Natural killer cell (primary cell): ENCODE measurements around the gene PYGM. TPM values are rescaled to one million over a fixed set of nuclear protein-coding genes. Genes with fewer than 3 reads are reported as not detected.

ENCODE experiments used
- ATAC-seq, 3 donors: fragments of 150-1000 bp in 2 of 3; fragments of 200-7000 bp in 1 of 3; cut with Tn5 transposase; 1 replicate in 1 of 3; 2 replicates in 2 of 3; pipeline ENCODE4 v1.10.0; 2021; ENCODE audit warnings: mild to moderate bottlenecking in 2 of 3, moderate library complexity in 2 of 3
- DNase-seq, 2 donors: peaks; one replicate each; pipeline versions ENCODE4 v3.0.0 to v3.0.0-alpha.2; 2013 to 2021; ENCODE audit warnings: mixed read lengths in 1 of 2
- H3K27ac ChIP-seq: one replicate; pipeline ENCODE4 v1.5.1; 2013; ENCODE audit warnings: mild to moderate bottlenecking, low read length
- H3K27me3 ChIP-seq: one replicate; pipeline ENCODE4 v1.6.1; 2013; ENCODE audit warnings: low read length; ENCODE audit not compliant: control insufficient read depth, insufficient read depth
- H3K36me3 ChIP-seq: one replicate; pipeline ENCODE4 v1.6.1; 2013; ENCODE audit warnings: low read length; ENCODE audit not compliant: control insufficient read depth, insufficient read depth
- H3K4me1 ChIP-seq: one replicate; pipeline ENCODE4 v1.6.1; 2013; ENCODE audit warnings: low read length; ENCODE audit not compliant: control insufficient read depth, insufficient read depth
- H3K4me3 ChIP-seq: one replicate; pipeline ENCODE4 v1.5.1; 2013; ENCODE audit warnings: low read length
- H3K9me3 ChIP-seq: one replicate; pipeline ENCODE4 v1.6.1; 2013; ENCODE audit warnings: low read length; ENCODE audit not compliant: control insufficient read depth, insufficient read depth
- H3K27ac Mint-ChIP-seq, 2 donors: one replicate each; pipeline ENCODE4 v1.8.0; 2022; ENCODE audit warnings: mild to moderate bottlenecking in 2 of 2, mixed read lengths in 2 of 2, moderate library complexity in 1 of 2
- H3K27me3 Mint-ChIP-seq, 2 donors: one replicate each; pipeline ENCODE4 v1.8.0; 2022; ENCODE audit warnings: low read depth in 2 of 2, mixed read lengths in 2 of 2
- H3K36me3 Mint-ChIP-seq: one replicate; pipeline ENCODE4 v1.8.0; 2022; ENCODE audit warnings: mixed read lengths
- H3K4me1 Mint-ChIP-seq, 2 donors: one replicate each; pipeline ENCODE4 v1.8.0; 2022; ENCODE audit warnings: mixed read lengths in 2 of 2
- H3K4me3 Mint-ChIP-seq: one replicate; pipeline ENCODE4 v1.8.0; 2022; ENCODE audit warnings: mild to moderate bottlenecking, moderate library complexity, mixed read lengths
- H3K9me3 Mint-ChIP-seq, 2 donors: one replicate each; pipeline ENCODE4 v1.8.0; 2022; ENCODE audit warnings: mixed read lengths in 2 of 2
- WGBS: methylation state at CpG from one replicate; pipeline ENCODE4 v1.1.7; 2013; ENCODE audit warnings: missing lambda C conversion rate; ENCODE audit not compliant: insufficient coverage; 5-methylcytosine and 5-hydroxymethylcytosine counted together
- intact Hi-C: fragments of 100-400 bp; cut with micrococcal nuclease; formaldehyde crosslinking; loops from one replicate; pipeline ENCODE4 v1.14.2; 2022
- total RNA-seq, 4 donors: library from RNA; stranded (reverse); fragments of 120-200 nt in 1 of 4; gene quantifications; one replicate each; pipeline versions ENCODE4 v1.2.3 to v1.2.4, GENCODE V29; 2013 to 2022
- TF ChIP-seq, protein P1 (sequence below): fragments of 200-600 bp; IDR thresholded peaks from one replicate; pipeline ENCODE4 v1.8.0; 2022; ENCODE audit warnings: antibody characterized with exemption

Gene PYGM
- total RNA-seq, 3 donors from 2014 or later (not counting 1 experiment from before 2014, with no cell fraction given): 4.1 to 8.4 (median 6.1) TPM

DNA sequence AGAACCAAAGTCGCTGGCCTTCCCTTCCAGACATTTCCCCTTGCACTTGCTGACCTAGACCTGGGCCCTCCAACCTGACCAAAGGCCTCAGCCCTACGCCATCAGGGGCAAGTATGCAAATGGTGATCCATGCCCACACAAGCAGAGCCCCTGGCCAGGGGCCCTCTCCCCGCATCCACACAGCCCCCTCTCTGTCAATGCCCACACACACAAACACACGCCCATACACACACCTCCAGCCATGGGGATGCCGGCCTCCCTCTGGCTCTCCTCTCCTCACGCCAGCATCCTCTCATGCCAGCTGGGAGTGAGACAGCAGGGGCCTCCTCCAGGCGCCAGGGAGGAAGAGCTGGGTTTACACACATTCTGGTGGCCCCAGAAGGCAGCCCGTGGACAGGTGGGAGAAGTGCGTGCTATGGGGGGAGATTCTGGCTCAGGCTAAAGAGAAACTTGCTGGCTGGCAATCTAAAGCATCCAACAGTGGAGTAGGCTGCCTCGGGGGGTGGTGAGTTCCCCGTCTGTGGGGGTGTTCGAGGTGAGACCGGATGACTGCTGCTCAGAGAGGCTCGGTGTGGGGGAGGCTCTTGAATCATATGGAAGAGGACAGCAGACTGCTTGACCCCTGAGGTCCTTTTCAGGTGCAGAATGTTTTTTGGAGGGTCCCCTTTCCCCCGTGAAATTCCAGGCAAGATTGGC is 41.5 kb downstream of the PYGM start:
- peaks cover 3% of the 10 kb centered on the region for H3K4me1 ChIP-seq
- Mint-ChIP-seq H3K4me3 (no peak overlapping the region), H3K36me3 (no peaks in the 10 kb centered on the region), H3K27me3 (peaks cover 28 to 62% of the 10 kb centered on the region in 2 donors), H3K4me1 (peaks cover 0 to 17% of the 10 kb centered on the region in 2 donors), H3K27ac (no peak overlapping the region), H3K9me3 (no peaks in the 10 kb centered on the region)
- no peak overlapping the region for H3K4me3 ChIP-seq
- H3K27me3 ChIP-seq: peaks cover 17% of the 10 kb centered on the region
- ATAC-seq (no peak), DNase-seq (no peak)
- TF ChIP-seq, protein P1, sequence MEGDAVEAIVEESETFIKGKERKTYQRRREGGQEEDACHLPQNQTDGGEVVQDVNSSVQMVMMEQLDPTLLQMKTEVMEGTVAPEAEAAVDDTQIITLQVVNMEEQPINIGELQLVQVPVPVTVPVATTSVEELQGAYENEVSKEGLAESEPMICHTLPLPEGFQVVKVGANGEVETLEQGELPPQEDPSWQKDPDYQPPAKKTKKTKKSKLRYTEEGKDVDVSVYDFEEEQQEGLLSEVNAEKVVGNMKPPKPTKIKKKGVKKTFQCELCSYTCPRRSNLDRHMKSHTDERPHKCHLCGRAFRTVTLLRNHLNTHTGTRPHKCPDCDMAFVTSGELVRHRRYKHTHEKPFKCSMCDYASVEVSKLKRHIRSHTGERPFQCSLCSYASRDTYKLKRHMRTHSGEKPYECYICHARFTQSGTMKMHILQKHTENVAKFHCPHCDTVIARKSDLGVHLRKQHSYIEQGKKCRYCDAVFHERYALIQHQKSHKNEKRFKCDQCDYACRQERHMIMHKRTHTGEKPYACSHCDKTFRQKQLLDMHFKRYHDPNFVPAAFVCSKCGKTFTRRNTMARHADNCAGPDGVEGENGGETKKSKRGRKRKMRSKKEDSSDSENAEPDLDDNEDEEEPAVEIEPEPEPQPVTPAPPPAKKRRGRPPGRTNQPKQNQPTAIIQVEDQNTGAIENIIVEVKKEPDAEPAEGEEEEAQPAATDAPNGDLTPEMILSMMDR: no peak
- H3K9me3 ChIP-seq: no peaks in the 10 kb centered on the region
- intact Hi-C loops: no loop called here
- no peaks in the 10 kb centered on the region for H3K36me3 ChIP-seq
- 83% methylated on average over 15 of the region's 15 CpGs for WGBS
- H3K27ac ChIP-seq: no peak overlapping the region

DNA sequence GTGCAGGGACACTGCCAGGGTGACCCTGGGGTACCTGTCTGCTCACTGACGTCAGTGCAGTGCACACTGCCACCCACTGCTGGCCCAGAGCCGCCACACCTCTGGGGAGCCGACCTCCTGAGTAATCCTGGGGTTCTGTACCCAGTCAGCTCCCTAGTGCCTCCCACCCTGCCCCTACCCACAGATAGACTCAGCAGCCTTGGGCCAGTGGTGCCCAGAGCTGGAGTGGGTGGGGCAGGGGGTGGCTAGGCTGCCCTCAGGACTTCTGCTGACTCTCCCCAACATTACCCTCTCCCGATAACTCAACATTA is 42.6 kb downstream of the PYGM start:
- Histone ChIP-seq H3K4me3 (no peak overlapping the region), H3K36me3 (no peaks in the 10 kb centered on the region), H3K27me3 (peaks cover 17% of the 10 kb centered on the region), H3K27ac (no peak overlapping the region), H3K4me1 (peaks cover 3% of the 10 kb centered on the region), H3K9me3 (no peaks in the 10 kb centered on the region)
- TF ChIP-seq, protein P1: no peak
- DNase-seq: no peak
- H3K36me3 Mint-ChIP-seq: no peaks in the 10 kb centered on the region
- H3K4me3 Mint-ChIP-seq: no peak overlapping the region
- H3K27me3 Mint-ChIP-seq: peaks cover 30 to 62% of the 10 kb centered on the region in 2 donors
- intact Hi-C loops: no loop called here
- H3K4me1 Mint-ChIP-seq: peaks cover 2 to 14% of the 10 kb centered on the region in 2 donors
- no peak overlapping the region for H3K27ac Mint-ChIP-seq
- no peak for ATAC-seq
- 85% methylated on average over 4 of the region's 4 CpGs for WGBS
- H3K9me3 Mint-ChIP-seq: no peaks in the 10 kb centered on the region

DNA sequence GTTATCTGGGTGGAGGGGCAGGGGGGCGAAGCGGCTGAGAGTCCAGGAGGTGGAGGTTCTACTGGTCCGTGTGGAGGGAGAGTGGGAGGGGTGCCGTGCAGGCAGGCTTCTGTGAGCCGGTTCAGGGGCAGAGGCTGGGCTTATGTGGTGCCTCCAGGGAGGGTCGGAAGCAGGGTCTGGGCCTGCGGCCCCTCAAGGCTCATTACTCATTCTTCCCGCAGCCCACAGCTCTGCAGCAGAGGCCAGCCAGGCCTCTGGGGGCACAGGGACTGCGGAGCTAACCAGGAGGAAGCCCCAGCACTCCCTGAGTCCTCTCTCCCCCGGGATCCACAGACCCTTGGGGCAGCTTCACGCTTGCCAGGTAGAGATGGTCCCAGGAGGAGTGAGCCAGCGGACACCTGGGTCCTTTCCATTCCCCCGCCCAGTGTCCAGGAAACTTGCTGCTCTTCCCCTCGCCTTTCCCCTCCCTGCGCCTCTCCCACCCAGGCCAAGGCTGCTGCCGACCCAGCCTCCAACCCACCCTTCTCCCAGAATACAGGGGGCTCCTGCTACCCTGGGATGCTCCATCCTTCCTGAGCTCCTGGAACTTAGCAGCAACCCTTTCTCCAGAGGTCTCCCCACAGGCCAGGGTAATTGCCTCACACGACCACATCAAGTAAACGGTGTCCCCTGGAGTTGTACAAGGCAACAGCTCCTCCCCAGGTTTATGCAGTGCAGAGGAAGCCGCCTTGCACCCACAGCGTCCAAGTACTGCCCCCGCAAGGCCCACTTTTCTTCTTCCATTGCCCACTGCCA is 43.1 kb downstream of the PYGM start:
- Mint-ChIP-seq H3K9me3 (no peaks in the 10 kb centered on the region), H3K4me3 (no peak overlapping the region), H3K27me3 (peaks cover 35 to 65% of the 10 kb centered on the region in 2 donors), H3K36me3 (no peaks in the 10 kb centered on the region), H3K27ac (no peak overlapping the region), H3K4me1 (peaks cover 7 to 17% of the 10 kb centered on the region in 2 donors)
- Histone ChIP-seq H3K36me3 (no peaks in the 10 kb centered on the region), H3K27me3 (peaks cover 20% of the 10 kb centered on the region), H3K4me3 (no peak overlapping the region), H3K4me1 (peaks cover 9% of the 10 kb centered on the region), H3K9me3 (no peaks in the 10 kb centered on the region), H3K27ac (no peak overlapping the region)
- TF ChIP-seq, protein P1: no peak
- no peak for ATAC-seq
- 50% methylated on average over 21 of the region's 21 CpGs for WGBS
- no peak for DNase-seq
- intact Hi-C loops: no loop called here
